Type B pancreatic cell (in vitro differentiated cells): ENCODE results near the gene GRIPAP1. TPM values are rescaled to one million over a fixed set of nuclear protein-coding genes. Genes with fewer than 3 reads are reported as not detected.

Experiments used
- DNase-seq: peaks from one replicate; pipeline ENCODE4 v3.0.0; 2021; ENCODE audit warnings: mixed read lengths; ENCODE audit not compliant: unreplicated experiment; ENCODE audit errors: extremely low spot score
- H3K27ac Mint-ChIP-seq: 2 replicates; pipeline ENCODE4 v1.8.0; 2021; ENCODE audit warnings: mild to moderate bottlenecking, mixed read lengths
- H3K27me3 Mint-ChIP-seq: 2 replicates; pipeline ENCODE4 v1.8.0; 2021; ENCODE audit warnings: mixed read lengths
- H3K36me3 Mint-ChIP-seq: 2 replicates; pipeline ENCODE4 v1.8.0; 2021; ENCODE audit warnings: mixed read lengths
- H3K4me1 Mint-ChIP-seq: one replicate; pipeline ENCODE4 v1.8.0; 2021; ENCODE audit warnings: mixed read lengths; ENCODE audit not compliant: unreplicated experiment
- H3K4me3 Mint-ChIP-seq: 2 replicates; pipeline ENCODE4 v1.8.0; 2021; ENCODE audit warnings: mild to moderate bottlenecking, mixed read lengths
- H3K9me3 Mint-ChIP-seq: 2 replicates; pipeline ENCODE4 v1.8.0; 2021; ENCODE audit warnings: mixed read lengths
- CTCF ChIP-seq: fragments of 200-600 bp; sonication (generic); conservative IDR thresholded peaks from 2 replicates; pipeline ENCODE4 v1.5.0; 2021; ENCODE audit warnings: antibody characterized with exemption, mild to moderate bottlenecking
- total RNA-seq: library from RNA; stranded (reverse); gene quantifications from 2 replicates; pipeline ENCODE4 v1.2.1, GENCODE V29; 2021; ENCODE audit warnings: low replicate concordance

Gene GRIPAP1
- total RNA-seq, 1 donor from 2014 or later, result 43.3 TPM

GRCh38 chrX:49000636-49001035 is 1.4 kb downstream of the GRIPAP1 start:
- Mint-ChIP-seq H3K4me1 (no peaks in the 10 kb centered on the region), H3K36me3 (peaks cover 16% of the 10 kb centered on the region), H3K9me3 (no peaks in the 10 kb centered on the region), H3K4me3 (peak overlapping the region; percentile 97), H3K27me3 (no peaks in the 10 kb centered on the region), H3K27ac (no peak overlapping the region)
- DNase-seq, result no peak
- TF ChIP-seq CTCF, result no peak

GRCh38 chrX:48999030-48999429 is 3.0 kb downstream of the GRIPAP1 start:
- no peaks in the 10 kb centered on the region for H3K9me3 Mint-ChIP-seq
- no peak for DNase-seq
- no peak overlapping the region for H3K4me3 Mint-ChIP-seq
- H3K36me3 Mint-ChIP-seq, result peaks cover 20% of the 10 kb centered on the region
- TF ChIP-seq CTCF, result no peak
- no peaks in the 10 kb centered on the region for H3K4me1 Mint-ChIP-seq
- no peak overlapping the region for H3K27ac Mint-ChIP-seq
- H3K27me3 Mint-ChIP-seq, result no peaks in the 10 kb centered on the region

- Mint-ChIP-seq H3K4me1 (no peaks in the 10 kb centered on the region), H3K9me3 (no peaks in the 10 kb centered on the region), H3K27me3 (no peaks in the 10 kb centered on the region), H3K27ac (no peak overlapping the region), H3K36me3 (peaks cover 20% of the 10 kb centered on the region), H3K4me3 (no peak overlapping the region)
- no peak for DNase-seq
- no peak for TF ChIP-seq CTCF
These were observed 3.7 kb downstream of the GRIPAP1 start for GRCh38 chrX:48998391-48998790.

- Mint-ChIP-seq H3K36me3 (peaks cover 20% of the 10 kb centered on the region), H3K4me3 (no peak overlapping the region), H3K27me3 (no peaks in the 10 kb centered on the region), H3K27ac (no peak overlapping the region), H3K4me1 (no peaks in the 10 kb centered on the region), H3K9me3 (no peaks in the 10 kb centered on the region)
- no peak for DNase-seq
- no peak for TF ChIP-seq CTCF
These were observed 4.2 kb downstream of the GRIPAP1 start for GRCh38 chrX:48997865-48998264.

GRCh38 chrX:48997455-48997854 is 4.6 kb downstream of the GRIPAP1 start:
- Mint-ChIP-seq H3K27ac (no peak overlapping the region), H3K9me3 (no peaks in the 10 kb centered on the region), H3K4me3 (no peak overlapping the region), H3K4me1 (no peaks in the 10 kb centered on the region), H3K27me3 (no peaks in the 10 kb centered on the region), H3K36me3 (peaks cover 21% of the 10 kb centered on the region)
- DNase-seq, result no peak
- TF ChIP-seq CTCF, result no peak

GRCh38 chrX:48996969-48997368 is 5.1 kb downstream of the GRIPAP1 start:
- Mint-ChIP-seq H3K27ac (no peak overlapping the region), H3K27me3 (no peaks in the 10 kb centered on the region), H3K36me3 (peaks cover 24% of the 10 kb centered on the region), H3K4me3 (no peak overlapping the region), H3K9me3 (no peaks in the 10 kb centered on the region), H3K4me1 (no peaks in the 10 kb centered on the region)
- TF ChIP-seq CTCF, result no peak
- DNase-seq, result no peak
